Small intestine (tissue), 7 donors: ENCODE results near the gene UBAP2. TPM values are rescaled to one million over a fixed set of nuclear protein-coding genes. Genes with fewer than 3 reads are reported as not detected.
A peak's percentile ranks its signal among the peaks of the same experiment; 100 is the strongest.

Experiments used
- DNase-seq, 2 donors: peaks; one replicate each; pipeline versions ENCODE4 v3.0.0 to v3.0.0-alpha.2; 2013
- FAIRE-seq: peaks from 2 replicates; lab custom pipeline; 2012; peaks lifted over from hg19 to GRCh38; lab: Jason Lieb, UNC
- H3K27ac ChIP-seq, 3 donors: one replicate each; pipeline ENCODE4 v1.5.1; 2013; ENCODE audit warnings: low read length in 2 of 3, mild to moderate bottlenecking in 2 of 3, control low read depth in 1 of 3, inconsistent platforms in 1 of 3, low read depth in 1 of 3, moderate library complexity in 1 of 3
- H3K27me3 ChIP-seq, 3 donors: one replicate each; pipeline ENCODE4 v1.6.1; 2013; ENCODE audit warnings: low read length in 3 of 3, inconsistent platforms in 1 of 3; ENCODE audit not compliant: control insufficient read depth in 3 of 3, insufficient read depth in 3 of 3
- H3K36me3 ChIP-seq, 3 donors: one replicate each; pipeline ENCODE4 v1.6.1; 2013; ENCODE audit warnings: low read length in 3 of 3, inconsistent platforms in 1 of 3, low read depth in 1 of 3, mild to moderate bottlenecking in 1 of 3, moderate library complexity in 1 of 3; ENCODE audit not compliant: control insufficient read depth in 3 of 3, insufficient read depth in 2 of 3
- H3K4me1 ChIP-seq, 3 donors: one replicate each; pipeline ENCODE4 v1.6.1; 2013; ENCODE audit warnings: low read length in 2 of 3, inconsistent platforms in 1 of 3, low read depth in 1 of 3, mild to moderate bottlenecking in 1 of 3, moderate library complexity in 1 of 3; ENCODE audit not compliant: control insufficient read depth in 3 of 3, insufficient read depth in 2 of 3
- H3K4me3 ChIP-seq, 3 donors: one replicate each; pipeline ENCODE4 v1.5.1; 2013; ENCODE audit warnings: low read length in 3 of 3, control low read depth in 1 of 3, inconsistent platforms in 1 of 3, low read depth in 1 of 3, mild to moderate bottlenecking in 1 of 3, moderate library complexity in 1 of 3
- H3K9me3 ChIP-seq, 2 donors: one replicate each; pipeline ENCODE4 v1.6.1; 2013; ENCODE audit warnings: low read depth in 1 of 2, low read length in 1 of 2; ENCODE audit not compliant: control insufficient read depth in 2 of 2, insufficient read depth in 1 of 2
- WGBS, 3 donors: extraction: QIAGEN DNeasy Blood & Tissue Kit; methylation state at CpG; one replicate each; pipeline ENCODE4 v1.1.7; 2013; 5-methylcytosine and 5-hydroxymethylcytosine counted together
- polyA plus RNA-seq, 4 donors: library from polyadenylated mRNA; stranded (reverse) in 3 of 4; unstranded in 1 of 4; fragments of 200-250 nt in 3 of 4; fragments of 120-200 nt in 1 of 4; gene quantifications; one replicate each; pipeline versions ENCODE4 v1.2.1 to v1.2.3, GENCODE V29; 2013
- donor health status: healthy with polysubstance abuse.
- donor health status: control.
- donor health status: control.
- donor health status: Bipolar disorder and iron deficiency.
- donor health status: healthy.

The UBAP2 gene
- polyA plus RNA-seq, 4 donors, result 4.6 to 27.9 (median 11.5) TPM

GRCh38 chr9:33880211-33881089 is 168.2 kb downstream of the UBAP2 start:
- H3K4me1 ChIP-seq, result peaks cover 0 to 15% (median 5%) of the 10 kb centered on the region in 3 donors
- H3K27me3 ChIP-seq, result no peaks in the 10 kb centered on the region
- no peak overlapping the region for H3K4me3 ChIP-seq
- H3K9me3 ChIP-seq, result no peaks in the 10 kb centered on the region
- DNase-seq (no peak), FAIRE-seq (no peak)
- no peak overlapping the region for H3K27ac ChIP-seq
- 94 to 96% (median 94%) methylated on average over 8 of the region's 8 CpGs for WGBS, 3 donors
- H3K36me3 ChIP-seq, result peaks cover 0 to 10% (median 0%) of the 10 kb centered on the region in 3 donors

- peak in 1 of 2 donors; percentile 15 for DNase-seq
- Histone ChIP-seq H3K4me3 (no peak overlapping the region), H3K9me3 (no peaks in the 10 kb centered on the region), H3K27me3 (no peaks in the 10 kb centered on the region), H3K36me3 (peaks cover 0 to 12% (median 0%) of the 10 kb centered on the region in 3 donors), H3K27ac (no peak overlapping the region), H3K4me1 (peaks cover 0 to 9% (median 5%) of the 10 kb centered on the region in 3 donors)
- 37 to 70% (median 45%) methylated on average over 7 of the region's 7 CpGs for WGBS, 3 donors
- no peak for FAIRE-seq
Observed at GRCh38 chr9:33878691-33879366, 169.9 kb downstream of the UBAP2 start.

GRCh38 chr9:33877727-33878489 is 170.8 kb downstream of the UBAP2 start:
- Histone ChIP-seq H3K27me3 (no peaks in the 10 kb centered on the region), H3K36me3 (peaks cover 0 to 11% (median 0%) of the 10 kb centered on the region in 3 donors), H3K4me1 (peaks cover 0 to 9% (median 5%) of the 10 kb centered on the region in 3 donors), H3K27ac (no peak overlapping the region), H3K9me3 (no peaks in the 10 kb centered on the region), H3K4me3 (no peak overlapping the region)
- FAIRE-seq (no peak), DNase-seq (peak in 1 of 2 donors; percentile 38)
- WGBS, 3 donors, result 57 to 62% (median 60%) methylated on average over 10 of the region's 10 CpGs

Other genes with a start within 250 kb of the UBAP2 start
- 10 to 100 TPM; 22.5 to 48.2 (median 36.0) TPM for gene UBE2R2, start 231.7 kb downstream of the UBAP2 start, polyA plus RNA-seq
- gene DCAF12, start 77.8 kb upstream of the UBAP2 start, polyA plus RNA-seq, result 10 to 100 TPM; 16.2 to 45.3 (median 20.4) TPM
- 10 to 100 TPM; 32.6 to 44.1 (median 37.5) TPM for gene UBAP1, start 130.2 kb upstream of the UBAP2 start, polyA plus RNA-seq